Measurements from ENCODE around the gene MRPL53.

The MRPL53 gene

GRCh38 chr2:74472086-74472944 lies at the start of gene MRPL53:
MRPL53 (minus strand) TSS chr2:74472680; CDS start chr2:74472660, 20 bp downstream.
- DNase-seq, result peak; percentile 92

- no peak for DNase-seq
These were observed 44.2 kb upstream of the MRPL53 start for GRCh38 chr2:74516650-74517049.

- no peak for DNase-seq
These were observed 43.6 kb upstream of the MRPL53 start for GRCh38 chr2:74515981-74516633.

- no peak for DNase-seq
These were observed 42.9 kb upstream of the MRPL53 start for GRCh38 chr2:74515271-74515980.

- no peak for DNase-seq
These were observed 42.1 kb upstream of the MRPL53 start, which contains the start of gene TLX2 for GRCh38 chr2:74514368-74515270. TLX2 (plus strand) TSS chr2:74514450; CDS start chr2:74514807, 357 bp downstream.

GRCh38 chr2:74513605-74514367 lies 41.3 kb upstream of the MRPL53 start:
- DNase-seq, result no peak

- no peak for DNase-seq
These were observed 40.5 kb upstream of the MRPL53 start for GRCh38 chr2:74512744-74513604.

GRCh38 chr2:74511104-74511989 lies 38.9 kb upstream of the MRPL53 start:
- no peak for DNase-seq

GRCh38 chr2:74510272-74510671 lies 37.8 kb upstream of the MRPL53 start:
- no peak for DNase-seq

- DNase-seq, result peak; percentile 28
These were observed 35.5 kb upstream of the MRPL53 start for GRCh38 chr2:74507926-74508520.

GRCh38 chr2:74507145-74507925 lies 34.9 kb upstream of the MRPL53 start, which contains the start of gene PCGF1:
PCGF1 (minus strand) TSS chr2:74507695; CDS start chr2:74507668, 27 bp downstream.
- peak; percentile 94 for DNase-seq

GRCh38 chr2:74505448-74506246 lies 33.2 kb upstream of the MRPL53 start:
- no peak for DNase-seq

GRCh38 chr2:74504591-74504990 lies 32.1 kb upstream of the MRPL53 start:
- DNase-seq, result no peak

- no peak for DNase-seq
These were observed 31.3 kb upstream of the MRPL53 start for GRCh38 chr2:74503506-74504475.

GRCh38 chr2:74502720-74503505 lies 30.4 kb upstream of the MRPL53 start:
- no peak for DNase-seq

All from NCI-H774 (cell line).